Testis (tissue), 3 donors: ENCODE data around the gene RHOV. TPM values are rescaled to one million over a fixed set of nuclear protein-coding genes. Genes with fewer than 3 reads are reported as not detected.

Source experiments
- DNase-seq: peaks from one replicate; pipeline ENCODE4 v3.0.0-alpha.2; 2019
- H3K27ac ChIP-seq, 2 donors: fragments of 200-600 bp; sonication (generic); one replicate each; pipeline ENCODE4 v1.5.1; 2019
- H3K27me3 ChIP-seq: fragments of 200-600 bp; sonication (generic); one replicate; pipeline ENCODE4 v1.5.1; 2019
- H3K36me3 ChIP-seq: fragments of 200-600 bp; sonication (generic); one replicate; pipeline ENCODE4 v1.5.1; 2017; ENCODE audit warnings: low read depth; ENCODE audit errors: missing control alignments
- H3K4me1 ChIP-seq: fragments of 200-600 bp; sonication (generic); one replicate; pipeline ENCODE4 v1.5.1; 2019
- H3K4me3 ChIP-seq, 2 donors: fragments of 200-600 bp; sonication (generic); one replicate each; pipeline ENCODE4 v1.5.1; 2017 to 2019
- H3K9me3 ChIP-seq: fragments of 200-600 bp; sonication (generic); one replicate; pipeline ENCODE4 v1.5.1; 2017
- CTCF ChIP-seq, 3 experiments: fragments of 450-650 bp in 2 of 3; fragments of 200-600 bp in 1 of 3; sonication (generic) in 1 of 3; IDR thresholded peaks; one replicate each; pipeline ENCODE4 v1.5.1; 2016 to 2019; ENCODE audit warnings: antibody characterized with exemption in 3 of 3, mild to moderate bottlenecking in 2 of 3, moderate library complexity in 1 of 3
- POLR2A ChIP-seq: fragments of 450-650 bp; IDR thresholded peaks from one replicate; pipeline ENCODE4 v1.6.1; 2017; ENCODE audit warnings: antibody characterized with exemption, mild to moderate bottlenecking, moderate library complexity
- WGBS, 2 donors: methylation state at CpG; one replicate each; pipeline ENCODE4 v1.1.5; 2018; 5-methylcytosine and 5-hydroxymethylcytosine counted together
- intact Hi-C: fragments of 100-400 bp; cut with DNase I; formaldehyde crosslinking; loops from one replicate; pipeline ENCODE4 v1.15.1; 2023; ENCODE audit warnings: low total_unique reads
- polyA plus RNA-seq: library from polyadenylated mRNA; stranded (reverse); fragments of 350-450 nt; fragmentation: Illumina TruSeq; extraction: RNeasy Lipid Tissue Mini Kit (QIAGEN cat#74804); gene quantifications from one replicate; pipeline ENCODE4 v1.2.3, GENCODE V29; 2014; ENCODE audit warnings: low read depth, low replicate concordance; ENCODE audit not compliant: insufficient read depth
- total RNA-seq, 2 donors: library from RNA; depleted of rRNA; stranded (reverse); fragments of >200 nt; gene quantifications; one replicate each; pipeline ENCODE4 v1.2.3, GENCODE V29; 2016

Gene RHOV
- total and polyA plus RNA-seq, 3 donors from 2014 or later, result 0.24 to 0.91 (median 0.50) TPM

DNA sequence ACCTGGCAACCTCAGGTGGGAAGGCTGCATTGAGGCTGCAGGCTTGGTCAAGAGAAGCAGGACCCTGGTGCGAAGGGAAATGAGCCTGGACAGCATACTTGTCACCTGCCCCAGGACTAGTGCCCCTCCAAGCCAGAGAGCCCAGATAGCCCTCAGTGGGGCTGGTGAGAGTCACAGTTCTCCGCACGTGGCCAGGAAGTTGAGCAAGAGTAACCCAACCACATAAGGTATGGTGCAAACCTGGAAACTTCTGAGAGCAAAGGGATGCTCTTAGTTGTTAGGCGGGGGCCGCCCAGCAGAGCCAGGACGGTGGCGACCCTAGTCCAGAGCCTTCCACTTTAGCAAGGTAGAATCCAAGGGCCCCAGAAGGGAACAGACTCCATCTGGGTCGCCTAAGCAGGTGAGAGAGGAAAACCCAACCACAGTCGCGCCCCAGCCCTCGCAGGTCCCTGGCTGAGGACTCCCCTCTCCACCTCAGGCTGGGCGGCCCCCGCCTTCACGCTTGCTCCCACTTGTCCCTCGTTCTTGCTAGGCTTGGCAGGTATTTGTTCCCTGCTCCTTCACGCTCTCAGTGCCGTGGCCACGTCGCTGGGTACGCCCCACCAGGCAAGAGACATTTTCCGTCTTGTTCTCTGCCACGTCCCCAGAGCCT, 19.1 kb upstream of the RHOV start:
- DNase-seq, result no peak
- intact Hi-C loops, result no loop called here
- peak overlapping the region in 1 of 2 donors; percentile 96 for H3K27ac ChIP-seq
- H3K4me1 ChIP-seq, result peaks cover 10% of the 10 kb centered on the region
- TF ChIP-seq CTCF (IDR thresholded peaks at IDR 0.05) (no peak), POLR2A (no peak)
- H3K4me3 ChIP-seq, result peak overlapping the region; percentile 84 to 92
- no peaks in the 10 kb centered on the region for H3K9me3 ChIP-seq
- no peaks in the 10 kb centered on the region for H3K36me3 ChIP-seq
- WGBS, 2 donors, result 57 to 63% methylated on average over 22 of the region's 22 CpGs
- H3K27me3 ChIP-seq, result no peaks in the 10 kb centered on the region

DNA sequence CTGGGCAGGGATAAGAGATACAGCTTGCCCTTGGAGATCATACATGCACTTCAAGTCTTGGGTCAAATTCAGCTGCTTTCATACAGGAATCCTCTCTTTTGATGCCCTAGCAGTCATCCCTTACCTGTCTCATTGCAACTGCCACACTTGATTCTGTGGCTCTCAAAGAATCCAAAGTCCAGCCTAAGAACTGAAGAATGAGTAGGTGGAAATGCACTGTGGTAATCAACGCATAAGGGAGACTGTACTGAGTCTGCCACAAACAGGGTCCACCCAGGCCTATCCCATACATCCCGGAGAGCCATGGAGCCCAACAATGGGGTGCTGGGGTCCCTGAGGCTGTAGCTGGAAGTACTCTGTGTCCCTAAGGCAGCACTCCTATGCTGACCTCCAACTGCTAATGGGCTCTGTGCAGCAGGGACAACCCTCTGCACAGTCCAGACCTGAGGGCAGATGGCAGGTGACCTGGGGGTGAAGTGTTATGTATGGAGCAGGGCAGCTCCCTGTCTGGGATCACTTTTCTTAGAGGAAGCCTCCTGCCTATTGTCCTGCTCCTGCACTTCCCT, 18.5 kb upstream of the RHOV start:
- intact Hi-C loops, result no loop called here
- no peak for DNase-seq
- no peak overlapping the region for H3K4me3 ChIP-seq
- no peaks in the 10 kb centered on the region for H3K27me3 ChIP-seq
- no peak overlapping the region for H3K27ac ChIP-seq
- H3K36me3 ChIP-seq, result no peaks in the 10 kb centered on the region
- H3K4me1 ChIP-seq, result peaks cover 10% of the 10 kb centered on the region
- WGBS, 2 donors, result 86 to 91% methylated on average over 2 of the region's 2 CpGs
- H3K9me3 ChIP-seq, result no peaks in the 10 kb centered on the region
- TF ChIP-seq POLR2A (no peak), CTCF (IDR thresholded peaks at IDR 0.05) (no peak)

DNA sequence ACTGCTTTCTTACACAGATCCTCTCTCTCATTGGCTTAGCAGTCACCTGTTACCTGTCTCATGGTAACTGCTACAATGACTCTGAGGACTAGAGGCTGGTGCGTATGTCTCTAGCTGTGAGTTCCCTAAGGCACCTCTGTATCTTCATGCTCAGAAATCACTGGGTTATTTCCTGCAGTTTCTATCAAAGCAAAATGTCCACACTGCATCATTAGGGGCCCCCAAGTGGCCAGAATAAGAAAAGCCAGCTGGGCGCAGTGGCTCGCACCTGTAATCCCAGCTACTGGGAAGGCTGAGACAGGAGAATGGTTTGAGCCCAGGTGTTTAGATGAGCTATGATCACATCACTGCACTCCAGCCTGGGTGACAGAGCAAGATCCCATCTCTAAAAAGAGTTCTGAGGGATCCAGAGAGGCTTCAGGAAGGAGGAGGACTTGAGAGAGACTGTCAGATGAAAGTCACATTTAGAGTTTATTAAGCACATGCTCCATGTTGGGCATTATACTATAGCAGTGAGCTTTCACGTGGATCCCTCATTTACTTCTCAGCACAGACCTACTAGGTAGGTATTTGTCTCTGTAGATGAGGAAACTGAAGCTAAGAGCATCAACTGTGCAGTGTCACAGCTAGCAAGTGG, 17.9 kb upstream of the RHOV start:
- no peaks in the 10 kb centered on the region for H3K9me3 ChIP-seq
- TF ChIP-seq POLR2A, result no peak
- peak in 2 of 3 experiments; percentile 53 to 61 for TF ChIP-seq CTCF (IDR thresholded peaks at IDR 0.05)
- no peak overlapping the region for H3K27ac ChIP-seq
- no peaks in the 10 kb centered on the region for H3K36me3 ChIP-seq
- intact Hi-C loops, result no loop called here
- peaks cover 10% of the 10 kb centered on the region for H3K4me1 ChIP-seq
- 23 to 33% methylated on average over 4 of the region's 4 CpGs for WGBS, 2 donors
- peak; percentile 60 for DNase-seq
- no peaks in the 10 kb centered on the region for H3K27me3 ChIP-seq
- no peak overlapping the region for H3K4me3 ChIP-seq

GRCh38 chr15:40891138-40891537, 17.1 kb upstream of the RHOV start:
- Histone ChIP-seq H3K27ac (no peak overlapping the region), H3K9me3 (no peaks in the 10 kb centered on the region), H3K4me3 (no peak overlapping the region), H3K4me1 (peaks cover 10% of the 10 kb centered on the region), H3K36me3 (no peaks in the 10 kb centered on the region), H3K27me3 (no peaks in the 10 kb centered on the region)
- 93% methylated on average over 5 of the region's 5 CpGs for WGBS, 2 donors
- no peak for DNase-seq
- intact Hi-C loops, result no loop called here
- TF ChIP-seq POLR2A (no peak), CTCF (IDR thresholded peaks at IDR 0.05) (no peak)
